ENCODE measurements around the gene RAP1GAP.
A peak's percentile ranks its signal among the peaks of the same experiment; 100 is the strongest.
"Not testable (repeated sequence)": the region's sequence is repeated elsewhere in the genome, so short reads cannot be mapped to it uniquely, and the experiment has no call there.

Gene RAP1GAP

DNA sequence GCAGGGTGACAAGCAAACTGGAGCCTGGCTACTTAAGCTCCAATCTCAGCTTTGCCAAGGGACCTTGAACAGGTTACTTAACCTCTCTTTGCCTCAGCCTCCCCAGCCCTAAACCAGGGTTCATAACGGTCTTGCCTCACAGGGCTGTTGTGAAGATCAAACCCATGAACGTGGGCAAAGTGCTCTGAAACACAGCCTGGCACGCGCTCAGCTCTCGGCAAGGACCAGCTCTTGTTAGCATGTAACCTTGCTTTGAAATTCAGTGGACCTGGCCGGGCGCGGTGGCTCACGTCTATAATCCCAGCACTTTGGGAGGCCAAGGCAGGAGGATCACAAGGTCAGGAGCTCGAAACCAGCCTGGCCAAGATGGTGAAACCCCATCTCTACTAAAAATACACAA, 24.8 kb downstream of the RAP1GAP start:
- DNase-seq (ENCODE audit: low spot score) = no peak

DNA sequence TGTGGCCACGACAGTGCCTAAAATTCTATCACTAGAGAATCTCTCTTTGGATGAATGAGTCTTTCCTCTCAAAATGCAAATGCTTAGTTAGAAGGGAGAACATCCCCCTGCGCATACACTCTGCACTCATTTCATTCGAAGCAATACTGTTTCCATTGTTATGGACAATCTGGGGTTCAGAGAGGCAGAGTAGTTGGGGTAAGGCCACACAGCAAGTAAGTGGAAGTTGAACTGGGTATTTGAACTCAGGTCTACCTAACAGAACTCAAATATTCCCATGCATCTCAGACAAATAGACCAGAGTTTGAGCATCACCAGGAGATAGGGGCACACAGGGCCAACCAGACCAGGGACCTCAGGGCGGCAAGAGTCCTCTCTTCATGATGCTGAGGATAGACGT, 25.5 kb downstream of the RAP1GAP start:
- DNase-seq (ENCODE audit: low spot score) = no peak

- DNase-seq (ENCODE audit: low spot score) = no peak
These were observed 27.0 kb downstream of the RAP1GAP start for GRCh38 chr1:21641967-21642739.

DNA sequence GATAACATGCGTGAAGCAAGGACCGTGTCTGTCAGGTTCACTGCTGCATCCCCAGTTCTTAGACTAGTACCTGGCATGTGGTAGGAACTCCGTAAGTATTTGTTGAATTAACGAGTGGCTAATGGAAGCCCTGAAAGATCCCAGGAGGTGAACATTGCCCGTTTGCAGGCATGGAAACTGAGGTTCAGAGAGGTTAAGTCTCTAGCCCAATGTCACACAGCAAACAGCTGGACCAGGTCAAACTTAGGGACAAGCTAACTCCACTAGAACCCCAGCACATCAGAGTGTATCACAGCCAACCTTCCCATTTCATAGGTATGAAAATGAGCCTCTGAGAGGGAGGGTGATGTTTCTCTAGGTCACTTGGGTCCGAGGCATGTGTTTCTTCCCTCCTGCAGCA, 27.6 kb downstream of the RAP1GAP start:
- no peak for DNase-seq (ENCODE audit: low spot score)

- DNase-seq (ENCODE audit: low spot score) = no peak
These were observed 28.1 kb downstream of the RAP1GAP start for GRCh38 chr1:21641076-21641475.

GRCh38 chr1:21640653-21641052, 28.5 kb downstream of the RAP1GAP start:
- DNase-seq (ENCODE audit: low spot score) = no peak

DNA sequence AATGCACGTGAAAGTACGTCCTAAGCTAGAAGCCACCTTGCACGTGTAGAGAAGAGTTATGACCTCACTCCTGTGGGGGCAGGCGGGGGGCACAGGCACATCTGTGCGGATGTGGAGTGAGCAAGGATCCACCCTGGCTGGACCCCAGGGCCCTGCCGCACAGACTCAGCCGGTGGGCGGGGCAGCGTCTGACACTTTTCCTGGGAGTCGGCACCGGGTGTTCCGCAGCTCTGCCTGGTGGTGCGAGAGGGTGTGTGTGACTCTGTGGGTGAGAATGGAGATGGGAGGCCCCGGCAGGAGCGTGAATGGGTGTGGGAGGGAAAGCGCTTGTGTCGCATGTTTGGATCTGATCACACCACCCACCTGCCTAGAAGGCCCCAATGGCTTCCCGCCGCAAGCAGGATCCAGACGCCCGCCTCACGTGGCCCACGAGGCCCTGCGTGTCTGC, 29.5 kb downstream of the RAP1GAP start:
- DNase-seq (ENCODE audit: low spot score) = peak; percentile 81

DNA sequence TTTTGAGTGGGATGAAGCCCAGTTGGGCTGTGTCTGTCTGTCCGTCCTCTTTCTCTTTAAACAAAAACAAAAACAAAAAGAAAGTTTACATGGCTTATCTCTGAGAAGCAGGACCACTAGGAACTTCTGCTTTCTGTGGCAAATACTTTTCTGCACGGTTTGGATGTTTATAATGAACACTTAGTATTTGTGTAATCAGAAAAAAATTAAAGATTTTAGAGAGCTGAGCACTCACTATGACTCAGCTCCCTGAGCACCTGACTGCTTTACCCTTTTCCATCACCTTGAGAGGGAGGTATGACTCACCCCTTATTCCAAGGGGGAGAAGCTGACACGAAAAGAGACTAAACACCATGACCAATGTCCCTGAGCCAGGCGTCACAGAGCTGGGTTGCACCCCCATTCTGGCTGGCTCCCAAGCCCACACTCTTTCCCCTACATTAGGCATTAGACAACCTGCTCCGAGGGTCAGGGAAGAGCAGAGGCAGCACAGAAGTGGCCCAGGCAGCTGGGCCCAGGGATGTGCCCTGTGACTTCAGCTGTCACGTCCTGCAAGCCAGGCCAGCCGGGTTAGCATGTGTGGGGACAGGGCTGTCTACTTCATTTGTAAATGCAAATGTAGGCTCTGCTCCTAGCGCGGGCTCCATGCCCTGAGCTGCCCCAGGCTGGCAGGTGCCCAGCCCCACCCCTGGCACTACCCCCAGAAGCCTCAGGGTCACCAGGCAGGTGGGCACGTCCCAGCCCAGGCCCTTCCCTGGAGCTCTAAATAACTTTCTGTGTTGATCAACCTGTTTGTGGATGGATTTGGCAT, 30.4 kb downstream of the RAP1GAP start:
- DNase-seq (ENCODE audit: low spot score) = peak; percentile 70

- no peak for DNase-seq (ENCODE audit: low spot score)
These were observed 31.6 kb downstream of the RAP1GAP start for GRCh38 chr1:21637514-21637913.

GRCh38 chr1:21636029-21636428, 33.1 kb downstream of the RAP1GAP start:
- no peak for DNase-seq (ENCODE audit: low spot score)

GRCh38 chr1:21634806-21635535, 34.2 kb downstream of the RAP1GAP start:
- no peak for DNase-seq (ENCODE audit: low spot score)

DNA sequence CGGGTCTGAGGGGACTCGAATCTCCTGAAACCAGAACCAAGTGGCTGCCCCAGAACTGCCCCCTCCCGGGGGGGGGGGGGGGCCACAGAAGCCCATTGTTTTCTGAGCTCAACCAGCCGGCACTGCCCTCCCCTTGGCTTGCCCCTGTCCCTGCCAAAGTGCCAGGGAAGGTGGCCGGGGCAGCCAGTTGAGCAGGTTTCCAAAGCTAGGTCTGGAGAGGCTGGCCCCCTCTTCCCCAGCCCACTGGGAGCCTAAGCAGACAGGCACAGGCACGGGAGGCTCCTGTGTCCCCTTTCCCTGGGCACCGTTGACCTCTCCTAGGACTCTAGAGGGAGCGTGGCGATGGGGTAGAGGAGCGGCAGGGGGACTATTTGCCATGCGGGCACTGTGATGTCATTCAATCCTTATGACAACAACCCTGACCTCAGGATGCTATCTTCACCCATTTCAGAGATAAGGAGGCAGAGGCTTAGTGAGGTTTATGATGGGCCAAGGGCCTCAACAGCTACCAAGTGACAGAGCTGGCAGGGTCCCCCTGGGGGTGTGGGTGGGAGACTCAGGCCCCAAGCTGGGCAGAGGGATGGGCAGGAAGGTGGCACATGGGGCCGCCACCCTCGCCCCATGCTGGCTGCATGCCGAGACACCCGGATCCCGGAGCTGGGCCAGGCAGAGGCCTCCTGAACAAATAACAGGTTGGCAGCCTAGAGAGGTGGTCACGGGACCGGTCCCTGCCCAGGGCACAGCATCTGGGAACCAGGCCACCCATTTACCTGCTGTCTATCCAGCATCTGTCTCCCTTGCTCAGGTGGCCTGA, 35.0 kb downstream of the RAP1GAP start:
- DNase-seq (ENCODE audit: low spot score) = no peak

- no peak for DNase-seq (ENCODE audit: low spot score)
These were observed 35.9 kb downstream of the RAP1GAP start for GRCh38 chr1:21633141-21633755.

DNA sequence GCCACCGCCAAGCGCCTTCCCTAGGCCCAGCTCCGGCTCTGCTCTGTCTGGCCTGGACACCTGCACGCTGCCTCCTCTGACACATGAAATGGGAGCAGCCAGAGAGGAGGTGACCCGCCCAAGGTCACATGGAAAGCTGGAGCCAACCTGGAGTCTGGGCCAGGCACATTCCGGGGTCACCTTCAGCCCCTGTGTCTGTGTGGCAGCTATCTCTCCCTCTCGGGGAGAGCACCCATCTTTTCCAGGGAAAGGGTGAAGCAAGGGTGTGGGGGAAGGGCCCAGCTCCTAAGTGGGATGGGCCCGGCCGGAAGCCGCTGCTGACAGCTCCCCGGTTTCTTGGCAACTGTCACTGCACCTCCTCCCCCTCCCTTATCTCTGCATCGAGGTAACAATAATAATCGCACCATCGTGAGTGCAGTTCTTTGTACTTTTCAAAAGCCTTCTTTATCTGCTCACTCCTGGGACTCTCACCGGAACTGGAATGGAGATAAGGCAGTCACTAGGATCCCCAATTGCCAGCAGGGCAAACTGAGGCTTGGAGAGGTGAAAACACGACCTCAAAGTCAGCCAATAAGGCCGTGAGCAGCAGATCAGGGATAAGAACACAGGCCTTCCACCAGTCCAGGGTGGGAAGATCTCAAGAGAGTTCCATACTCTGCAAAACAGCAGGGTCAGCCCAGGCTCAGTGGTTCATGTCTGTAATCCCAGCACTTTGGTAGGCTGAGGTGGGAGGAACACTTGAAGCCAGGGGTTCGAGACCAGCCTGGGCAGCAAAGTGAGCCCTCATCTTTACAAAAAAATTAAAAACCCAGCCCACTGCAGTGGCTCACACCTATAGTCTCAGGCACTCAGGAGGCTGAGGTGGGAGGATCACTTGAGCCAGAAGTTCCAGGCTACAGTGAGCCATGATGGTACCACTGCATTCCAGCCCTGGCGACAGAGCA, 36.9 kb downstream of the RAP1GAP start:
- DNase-seq (ENCODE audit: low spot score) = peak; percentile 70

- not testable (repeated sequence) for DNase-seq (ENCODE audit: low spot score)
These were observed 37.6 kb downstream of the RAP1GAP start for GRCh38 chr1:21631590-21631943.

DNA sequence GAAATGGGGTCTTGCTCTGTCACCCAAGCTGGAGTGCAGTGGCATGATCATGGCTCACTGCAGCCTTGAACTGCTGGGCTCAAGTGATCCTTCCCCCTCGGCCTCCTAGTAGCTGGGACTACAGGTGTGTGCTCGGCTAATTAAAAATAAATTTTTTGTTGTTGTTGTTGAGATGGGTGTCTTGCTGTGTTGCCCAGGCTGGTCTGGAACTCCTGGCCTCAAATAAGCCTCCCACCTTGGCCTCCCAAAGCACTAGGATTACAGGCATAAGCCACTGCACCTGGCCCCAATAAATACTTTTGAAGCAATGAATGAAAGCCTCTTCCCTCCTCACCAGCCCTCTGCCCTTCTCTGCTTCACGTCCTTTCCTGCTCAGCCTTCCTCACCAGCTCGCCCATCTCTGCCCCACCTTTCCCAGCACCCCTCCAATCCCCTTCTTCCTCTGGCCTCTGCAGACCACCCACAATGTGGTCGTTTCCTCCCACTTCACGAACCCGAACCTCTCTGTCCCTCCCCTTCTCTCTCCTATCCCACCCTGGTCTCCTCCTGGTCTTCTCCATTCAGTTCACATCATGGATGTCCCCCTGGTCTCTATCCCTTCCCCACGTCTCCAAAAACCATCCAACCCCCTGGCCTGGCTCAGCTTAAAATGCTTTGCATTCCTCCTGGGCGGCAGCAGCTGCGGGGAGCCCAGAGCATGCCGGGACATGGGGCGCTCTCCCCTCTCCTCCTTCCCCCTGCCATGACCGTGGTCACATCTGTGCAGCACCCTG, 38.4 kb downstream of the RAP1GAP start:
- no peak for DNase-seq (ENCODE audit: low spot score)

DNA sequence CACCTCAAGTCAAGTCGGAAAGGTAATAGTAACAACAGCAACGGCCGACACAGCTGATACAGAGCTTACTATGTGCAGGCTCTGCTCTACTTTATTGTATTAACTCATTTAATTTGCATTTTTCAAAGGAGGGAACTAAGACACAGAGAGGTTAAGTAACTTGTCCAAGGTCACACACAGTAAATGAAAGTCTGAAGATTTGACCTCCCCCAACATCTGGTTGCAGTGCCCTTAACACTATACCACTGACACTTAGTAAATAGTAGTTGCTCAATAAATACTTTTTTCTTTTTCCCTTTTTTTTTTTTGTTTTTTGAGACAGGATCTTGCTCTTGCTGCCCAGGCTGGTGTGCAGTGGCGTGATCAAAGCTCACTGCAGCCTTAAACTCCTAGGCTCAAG, 39.2 kb downstream of the RAP1GAP start:
- DNase-seq (ENCODE audit: low spot score) = no peak

DNA sequence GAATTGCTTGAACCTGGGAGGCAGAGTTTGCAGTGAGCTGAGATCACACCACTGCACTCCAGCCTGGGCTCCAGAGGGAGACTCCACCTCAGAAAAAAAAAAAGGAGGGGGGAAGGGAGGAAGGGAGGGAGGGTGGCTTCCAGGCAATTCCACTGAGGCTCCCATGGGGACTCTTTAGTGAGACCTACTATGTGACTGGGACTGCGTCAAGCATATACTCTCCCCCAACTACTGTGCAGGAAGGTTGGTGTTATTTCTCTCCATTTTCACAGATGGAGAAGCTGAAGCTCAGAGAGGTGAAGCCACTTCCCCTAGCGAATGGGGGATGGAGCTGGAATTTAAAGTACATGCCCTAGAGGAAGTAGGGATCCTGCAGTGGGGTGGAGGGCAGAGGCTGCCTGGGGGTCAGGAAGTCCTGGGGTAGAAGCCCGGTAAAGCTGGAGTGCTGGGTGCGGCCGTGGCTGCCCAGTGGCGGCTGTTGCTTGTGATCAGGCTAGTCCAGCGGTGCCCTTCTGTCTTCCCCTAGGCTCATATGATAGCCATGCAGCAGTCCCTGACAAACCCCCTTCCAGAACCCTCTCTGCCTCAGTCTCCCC, 40.3 kb downstream of the RAP1GAP start:
- no peak for DNase-seq (ENCODE audit: low spot score)

DNA sequence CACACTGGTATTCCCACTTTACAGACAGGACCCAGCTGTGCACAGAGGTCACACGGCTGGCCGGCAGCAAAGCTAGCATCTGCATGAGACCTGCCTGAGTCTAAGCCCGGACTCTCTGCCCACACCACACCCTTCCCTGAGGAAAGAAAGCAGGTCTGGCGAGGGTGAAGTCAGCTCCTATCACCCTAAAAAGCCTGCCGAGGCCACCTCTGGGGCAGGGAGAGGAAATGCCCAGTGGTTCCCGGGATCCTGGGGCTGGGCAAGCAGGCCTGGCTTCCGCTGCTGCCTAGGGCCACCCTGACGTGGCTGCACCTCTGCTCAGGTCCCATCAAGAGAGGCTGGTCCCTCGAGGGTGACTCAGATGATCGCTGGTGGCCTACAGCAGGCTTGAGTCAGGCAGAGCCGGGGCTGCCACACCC, 42.2 kb downstream of the RAP1GAP start:
- DNase-seq (ENCODE audit: low spot score) = no peak

Measured in putamen (tissue), 1 donor.